HFF-Myc (cell line): ENCODE measurements around the gene TBCD.

Experiments
- DNase-seq: peaks from one replicate; pipeline ENCODE4 v3.0.0-alpha.2; 2011; ENCODE audit warnings: low read depth; ENCODE audit errors: extremely low read depth
- H3K4me3 ChIP-seq: replicated peaks from 2 replicates; pipeline ENCODE4 v1.5.1; 2011; ENCODE audit warnings: low read depth, mild to moderate bottlenecking, control low read depth, low read length
- TF ChIP-seq, protein P1 (sequence below): IDR thresholded peaks from 2 replicates; pipeline ENCODE4 v1.5.1; 2012; ENCODE audit warnings: mild to moderate bottlenecking, low read depth, low read length, control low read depth; ENCODE audit errors: missing control alignments

TBCD gene

DNA sequence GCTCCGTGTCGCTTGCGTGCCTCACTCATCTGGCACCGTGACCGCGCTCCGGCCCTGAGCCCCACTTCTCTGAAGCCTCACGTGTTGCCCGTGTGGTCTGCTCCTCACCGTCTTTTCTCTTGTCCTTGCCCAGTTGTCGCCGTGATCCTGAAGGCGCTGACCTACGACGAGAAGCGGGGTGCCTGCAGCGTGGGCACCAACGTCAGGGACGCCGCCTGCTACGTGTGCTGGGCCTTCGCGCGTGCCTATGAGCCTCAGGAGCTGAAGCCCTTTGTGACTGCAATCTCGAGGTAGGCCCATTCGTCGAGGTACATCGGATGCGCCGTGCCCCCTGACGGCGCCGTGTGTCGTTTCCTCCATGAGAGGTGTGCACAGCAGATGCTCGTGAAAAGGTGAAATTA is 118.2 kb downstream of the TBCD start:
- DNase-seq: no peak
- H3K4me3 ChIP-seq: no peak overlapping the region
- TF ChIP-seq, protein P1, sequence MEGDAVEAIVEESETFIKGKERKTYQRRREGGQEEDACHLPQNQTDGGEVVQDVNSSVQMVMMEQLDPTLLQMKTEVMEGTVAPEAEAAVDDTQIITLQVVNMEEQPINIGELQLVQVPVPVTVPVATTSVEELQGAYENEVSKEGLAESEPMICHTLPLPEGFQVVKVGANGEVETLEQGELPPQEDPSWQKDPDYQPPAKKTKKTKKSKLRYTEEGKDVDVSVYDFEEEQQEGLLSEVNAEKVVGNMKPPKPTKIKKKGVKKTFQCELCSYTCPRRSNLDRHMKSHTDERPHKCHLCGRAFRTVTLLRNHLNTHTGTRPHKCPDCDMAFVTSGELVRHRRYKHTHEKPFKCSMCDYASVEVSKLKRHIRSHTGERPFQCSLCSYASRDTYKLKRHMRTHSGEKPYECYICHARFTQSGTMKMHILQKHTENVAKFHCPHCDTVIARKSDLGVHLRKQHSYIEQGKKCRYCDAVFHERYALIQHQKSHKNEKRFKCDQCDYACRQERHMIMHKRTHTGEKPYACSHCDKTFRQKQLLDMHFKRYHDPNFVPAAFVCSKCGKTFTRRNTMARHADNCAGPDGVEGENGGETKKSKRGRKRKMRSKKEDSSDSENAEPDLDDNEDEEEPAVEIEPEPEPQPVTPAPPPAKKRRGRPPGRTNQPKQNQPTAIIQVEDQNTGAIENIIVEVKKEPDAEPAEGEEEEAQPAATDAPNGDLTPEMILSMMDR: no peak

DNA sequence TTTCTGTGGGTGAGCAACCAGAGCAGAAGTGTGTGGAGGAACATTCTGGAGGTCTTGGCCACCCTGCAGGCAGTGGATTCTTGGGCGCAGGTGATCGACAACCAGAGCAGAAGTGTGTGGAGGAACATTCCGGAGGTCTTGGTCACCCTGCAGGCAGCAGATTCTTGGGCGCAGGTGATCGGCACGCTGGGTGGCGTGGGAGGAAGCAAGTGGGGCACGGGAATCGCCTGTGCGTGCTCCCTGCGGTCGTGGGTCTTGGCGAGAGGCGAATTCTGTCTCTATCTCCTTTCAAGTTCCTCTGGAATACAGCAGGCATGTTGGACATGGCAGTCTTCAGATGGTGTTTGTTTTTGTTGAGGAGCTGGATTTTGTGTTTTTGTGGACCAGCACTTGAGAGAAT is 118.7 kb downstream of the TBCD start:
- TF ChIP-seq, protein P1: no peak
- no peak for DNase-seq
- H3K4me3 ChIP-seq: no peak overlapping the region

DNA sequence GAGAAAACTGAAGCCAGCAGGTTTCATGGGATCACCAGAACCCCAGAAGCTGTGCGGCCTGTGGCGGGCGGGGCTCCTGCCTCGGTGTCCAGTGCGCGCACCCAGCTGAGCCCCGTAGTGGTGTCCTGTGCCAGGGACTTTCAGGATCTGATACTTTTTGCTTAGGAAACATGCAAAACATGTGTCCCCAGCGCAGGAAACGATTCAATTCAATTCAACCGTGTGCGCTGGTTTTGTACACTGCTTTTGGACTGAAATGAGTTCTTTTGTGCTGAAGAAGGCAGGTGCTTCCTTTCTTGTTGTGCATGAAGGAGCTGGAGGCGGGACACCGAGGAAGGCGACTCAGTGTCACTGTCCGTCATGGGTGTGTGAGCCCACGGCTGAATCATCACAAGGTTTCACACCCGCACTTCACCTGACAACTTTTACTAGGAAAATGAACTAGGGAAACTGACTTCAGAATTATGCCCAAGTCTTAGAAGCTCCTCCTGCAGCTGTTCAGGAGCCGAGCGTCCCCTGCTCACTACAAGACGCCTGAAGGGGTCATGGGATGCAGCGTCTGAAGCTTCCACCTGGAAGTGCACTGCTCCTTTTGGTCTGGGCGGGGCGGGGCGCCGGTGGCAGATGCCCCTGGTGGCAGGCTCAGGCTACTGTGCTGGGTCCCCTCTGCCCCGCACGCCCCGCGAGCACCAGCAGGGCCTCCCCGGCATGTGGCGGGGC is 119.4 kb downstream of the TBCD start:
- DNase-seq: no peak
- H3K4me3 ChIP-seq: no peak overlapping the region
- TF ChIP-seq, protein P1: no peak

DNA sequence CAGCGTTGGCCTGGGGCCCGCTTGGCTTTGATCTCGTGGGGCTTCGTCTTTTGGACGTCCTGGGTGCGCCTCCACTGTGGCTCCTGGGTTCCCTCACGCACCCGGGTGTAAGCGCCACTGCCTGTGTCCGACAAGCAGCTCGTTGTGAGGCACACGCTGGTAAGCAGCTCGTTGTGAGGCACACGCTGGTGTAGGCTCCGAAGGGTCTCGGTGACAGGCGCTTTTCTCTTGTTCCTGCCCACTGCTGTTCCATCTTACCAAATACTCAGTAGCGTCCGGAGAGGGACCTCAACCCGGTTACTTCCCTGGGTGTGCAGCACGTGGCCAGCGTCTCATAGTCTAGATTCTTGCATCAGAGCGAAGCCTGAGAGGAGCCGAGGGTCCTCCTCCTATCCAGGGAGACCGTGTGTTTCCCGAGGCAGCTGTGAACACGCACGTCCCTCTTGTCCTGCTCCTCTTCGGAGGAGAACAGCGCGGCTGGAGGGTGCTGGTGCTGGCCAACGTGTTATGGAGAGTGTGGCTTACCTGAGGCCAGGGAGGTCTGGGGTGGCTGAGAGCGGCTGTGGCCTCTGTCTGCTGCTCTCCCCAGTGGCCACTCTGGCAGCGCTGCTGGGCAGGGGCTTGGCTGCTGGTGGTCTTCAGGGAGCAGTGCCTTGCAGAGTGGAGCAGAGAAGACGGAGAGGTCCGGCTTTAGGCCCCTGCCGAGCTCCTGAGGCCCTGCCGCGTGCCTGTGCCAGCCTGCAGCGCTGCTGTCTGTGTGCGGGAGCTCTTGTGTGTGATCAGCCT is 120.1 kb downstream of the TBCD start:
- no peak for DNase-seq
- TF ChIP-seq, protein P1: no peak
- no peak overlapping the region for H3K4me3 ChIP-seq

DNA sequence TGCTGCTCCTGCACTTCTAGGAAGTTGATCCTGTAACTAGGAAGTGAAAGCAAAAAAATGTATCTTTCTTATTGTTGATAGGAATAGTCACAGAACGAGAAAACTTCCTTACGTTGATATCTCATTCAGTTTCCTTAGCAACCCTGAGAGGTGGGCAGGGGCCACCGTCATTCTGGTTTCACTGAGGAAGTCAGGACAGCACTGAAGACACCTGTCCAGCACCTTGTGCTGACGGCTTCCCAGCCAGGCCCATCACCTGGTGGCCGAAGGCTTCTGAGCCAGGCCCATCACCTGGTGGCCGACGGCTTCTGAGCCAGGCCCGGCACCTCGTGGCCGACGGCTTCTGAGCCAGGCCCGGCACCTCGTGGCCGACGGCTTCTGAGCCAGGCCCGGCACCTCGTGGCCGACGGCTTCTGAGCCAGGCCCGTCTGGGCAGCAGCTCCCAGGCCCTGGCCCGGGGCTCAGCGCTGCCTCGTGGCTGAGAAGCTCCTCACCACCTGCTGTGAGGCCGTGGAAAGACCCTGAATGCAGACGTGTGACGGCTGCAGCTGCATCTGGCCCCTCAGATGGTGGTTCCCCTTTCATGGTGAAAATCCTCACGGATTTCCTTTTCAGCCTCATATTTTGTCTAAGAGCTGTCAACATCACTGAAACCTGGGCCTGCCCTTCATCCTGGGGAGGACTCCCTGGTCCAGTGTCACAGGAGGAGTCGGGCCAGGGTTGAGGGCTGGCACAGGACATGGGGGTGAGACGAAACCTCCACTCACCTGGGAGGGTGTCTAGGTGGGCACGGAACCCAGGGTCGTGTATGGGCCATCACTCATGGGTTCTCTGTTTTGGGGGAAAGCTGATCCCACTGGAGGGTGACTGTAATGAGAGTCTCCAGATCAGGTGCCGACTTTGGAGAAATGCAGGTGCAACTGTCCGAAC is 121.0 kb downstream of the TBCD start:
- DNase-seq: no peak
- no peak overlapping the region for H3K4me3 ChIP-seq
- TF ChIP-seq, protein P1: no peak

DNA sequence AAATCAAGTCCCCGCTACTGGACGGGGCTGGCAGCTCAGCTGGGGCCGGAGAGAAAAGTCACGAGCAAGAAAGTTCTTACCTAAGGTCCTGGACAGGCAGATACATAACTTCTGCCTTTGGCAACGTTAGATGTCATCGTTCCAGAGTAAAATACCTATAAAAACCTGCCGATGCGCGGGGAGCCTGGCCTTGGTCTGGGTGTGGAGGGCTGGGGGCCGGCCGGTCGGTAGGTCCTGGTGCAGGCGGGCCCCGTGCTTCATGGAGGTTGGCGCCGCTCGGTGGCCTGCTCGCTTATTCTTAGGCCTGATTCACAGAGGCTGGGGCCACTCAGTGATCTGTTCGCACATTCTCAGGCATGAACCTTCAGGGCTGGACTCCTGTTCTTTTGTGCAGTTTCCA is 121.7 kb downstream of the TBCD start:
- no peak overlapping the region for H3K4me3 ChIP-seq
- TF ChIP-seq, protein P1: no peak
- DNase-seq: no peak
